GM18868 (cell line): ENCODE data around the gene PADI6.
A peak's percentile ranks its signal among the peaks of the same experiment; 100 is the strongest.
"Not testable (repeated sequence)": the region's sequence is repeated elsewhere in the genome, so short reads cannot be mapped to it uniquely, and the experiment has no call there.

Source experiments
- ATAC-seq: cut with Tn5 transposase; IDR thresholded peaks from one replicate; pipeline ENCODE4 v1.9.1; 2021; ENCODE audit warnings: mild to moderate bottlenecking, moderate library complexity; ENCODE audit not compliant: unreplicated experiment

The PADI6 gene

GRCh38 chr1:17371896-17372295, at the start of gene PADI6:
Gene PADI6 (plus strand): TSS chr1:17372196. CDS start chr1:17372246, 50 bp downstream.
- no peak for ATAC-seq

GRCh38 chr1:17328855-17329254, 43.1 kb upstream of the PADI6 start:
- ATAC-seq: no peak

- ATAC-seq: no peak
These were observed 42.4 kb upstream of the PADI6 start for GRCh38 chr1:17329610-17330009.

- no peak for ATAC-seq
These were observed 41.1 kb upstream of the PADI6 start for GRCh38 chr1:17330856-17331255.

- no peak for ATAC-seq
These were observed 38.9 kb upstream of the PADI6 start for GRCh38 chr1:17333081-17333480.

GRCh38 chr1:17335821-17336710, 35.9 kb upstream of the PADI6 start:
- ATAC-seq: no peak

- ATAC-seq: no peak
These were observed 33.1 kb upstream of the PADI6 start for GRCh38 chr1:17338706-17339493.

- ATAC-seq: no peak
These were observed 32.5 kb upstream of the PADI6 start for GRCh38 chr1:17339521-17339920.

- no peak for ATAC-seq
These were observed 31.6 kb upstream of the PADI6 start for GRCh38 chr1:17340358-17340757.

GRCh38 chr1:17342014-17342441, 30.0 kb upstream of the PADI6 start:
- ATAC-seq: no peak

- ATAC-seq: not testable (repeated sequence)
These were observed 26.5 kb upstream of the PADI6 start for GRCh38 chr1:17345506-17345905.

- no peak for ATAC-seq
These were observed 25.8 kb upstream of the PADI6 start for GRCh38 chr1:17346046-17346789.

- no peak for ATAC-seq
These were observed 24.0 kb upstream of the PADI6 start for GRCh38 chr1:17347769-17348592.

GRCh38 chr1:17348593-17349234, 23.3 kb upstream of the PADI6 start:
- ATAC-seq: peak; percentile 72

- no peak for ATAC-seq
These were observed 21.9 kb upstream of the PADI6 start for GRCh38 chr1:17350083-17350482.

GRCh38 chr1:17350928-17351446, 21.0 kb upstream of the PADI6 start:
- no peak for ATAC-seq

GRCh38 chr1:17351598-17352324, 20.2 kb upstream of the PADI6 start:
- ATAC-seq: no peak

- ATAC-seq: no peak
These were observed 19.5 kb upstream of the PADI6 start for GRCh38 chr1:17352419-17352909.

- no peak for ATAC-seq
These were observed 16.1 kb upstream of the PADI6 start for GRCh38 chr1:17355898-17356297.
